HG03045 (cell line): ENCODE measurements around the gene PDCD4.

ENCODE experiments used
- ATAC-seq: cut with Tn5 transposase; IDR thresholded peaks from one replicate; pipeline ENCODE4 v1.9.1; 2021; ENCODE audit warnings: mild to moderate bottlenecking, moderate library complexity; ENCODE audit not compliant: unreplicated experiment

PDCD4 gene

DNA sequence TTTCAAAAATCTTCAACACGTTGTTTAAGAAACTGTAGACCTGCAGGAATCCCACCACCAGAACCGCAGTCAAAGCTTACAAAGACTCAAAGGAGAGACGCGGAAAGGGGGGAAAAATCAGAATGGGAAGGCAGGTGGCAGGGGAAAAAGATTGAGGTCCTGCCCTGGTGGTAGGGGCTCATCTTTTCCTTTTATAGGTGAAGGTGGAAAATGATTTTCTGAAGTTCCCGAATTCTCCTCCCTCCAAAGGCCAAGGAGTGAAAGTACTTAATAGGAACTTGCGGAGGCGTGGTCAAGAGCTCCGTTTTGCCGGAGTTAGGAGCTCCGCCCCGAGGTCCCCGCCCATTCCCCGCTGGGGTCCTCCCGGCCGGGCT, 46.5 kb downstream of the PDCD4 start:
- ATAC-seq, result no peak

DNA sequence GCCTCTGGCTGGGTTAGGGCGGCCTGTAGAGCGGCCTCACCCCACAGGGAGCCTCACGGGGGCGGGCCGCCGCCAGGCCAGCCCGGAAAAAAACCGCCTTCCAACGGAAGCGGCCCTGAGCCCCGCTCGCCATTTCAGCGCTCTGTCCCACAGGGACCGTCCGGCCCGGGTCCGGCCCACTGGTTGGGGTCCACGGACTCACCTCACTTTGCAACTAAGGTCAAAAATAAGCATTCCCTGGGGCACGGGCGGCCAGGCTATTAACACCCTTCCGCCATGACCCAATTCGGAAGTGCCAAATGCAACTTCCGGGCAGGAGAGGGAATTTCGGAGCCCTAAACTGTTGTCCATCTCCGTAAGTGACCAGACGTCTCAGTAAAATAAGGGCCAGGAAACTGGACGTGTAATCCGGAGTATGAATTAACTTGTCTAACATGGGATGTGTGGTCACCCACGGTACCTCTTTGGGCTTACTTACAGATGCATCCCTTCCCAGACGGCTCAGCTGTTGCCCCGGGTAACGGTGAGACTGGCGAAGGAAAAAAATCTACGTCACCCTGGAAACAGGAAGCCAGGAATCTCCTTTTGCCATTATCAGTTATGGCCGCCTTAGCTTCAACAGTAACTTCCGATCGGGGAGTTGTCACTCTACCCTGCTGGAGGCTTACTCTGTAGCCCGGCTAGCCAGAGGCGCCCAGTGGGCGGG, 47.1 kb downstream of the PDCD4 start, which contains the start of gene BBIP1:
BBIP1 (minus strand) TSS at position 538 of the 706 bp plus-strand sequence. CDS start 1,023 bp downstream, outside the sequence.
- ATAC-seq, result peak; percentile 86

DNA sequence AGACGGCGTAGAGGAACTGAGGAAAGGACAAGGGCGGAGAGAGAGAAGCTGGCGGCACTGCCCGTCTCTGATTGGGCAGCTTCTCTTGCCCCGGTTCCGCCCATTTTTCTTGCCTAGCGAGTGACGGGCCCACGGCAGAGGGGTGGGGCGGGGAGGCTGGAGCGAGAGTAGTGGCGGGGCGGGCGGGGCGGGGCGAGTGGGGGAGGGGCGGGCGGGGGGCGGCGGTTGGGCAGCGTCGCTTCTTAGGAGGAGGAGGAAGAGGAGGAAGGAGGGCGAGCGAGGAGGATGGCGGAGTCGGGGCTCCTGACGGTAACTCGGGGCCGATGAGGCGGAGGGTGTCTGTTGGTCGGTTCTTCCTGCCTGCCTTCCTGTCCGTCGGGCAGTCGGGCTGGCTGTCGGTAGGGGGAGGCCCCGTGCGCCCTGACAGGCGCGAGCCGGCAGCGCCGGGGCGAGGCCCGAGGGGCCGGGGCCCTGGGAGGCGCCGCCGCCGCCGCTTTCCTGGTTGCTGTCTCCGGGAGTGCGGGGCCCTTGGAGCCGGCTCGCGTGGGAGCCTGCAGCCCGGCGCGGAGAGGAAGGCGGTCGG, 47.7 kb downstream of the PDCD4 start, which contains the start of gene SHOC2:
SHOC2 (plus strand) TSS at position 256 of the 583 bp plus-strand sequence. CDS start 44,755 bp downstream, outside the sequence.
- peak; percentile 16 for ATAC-seq

DNA sequence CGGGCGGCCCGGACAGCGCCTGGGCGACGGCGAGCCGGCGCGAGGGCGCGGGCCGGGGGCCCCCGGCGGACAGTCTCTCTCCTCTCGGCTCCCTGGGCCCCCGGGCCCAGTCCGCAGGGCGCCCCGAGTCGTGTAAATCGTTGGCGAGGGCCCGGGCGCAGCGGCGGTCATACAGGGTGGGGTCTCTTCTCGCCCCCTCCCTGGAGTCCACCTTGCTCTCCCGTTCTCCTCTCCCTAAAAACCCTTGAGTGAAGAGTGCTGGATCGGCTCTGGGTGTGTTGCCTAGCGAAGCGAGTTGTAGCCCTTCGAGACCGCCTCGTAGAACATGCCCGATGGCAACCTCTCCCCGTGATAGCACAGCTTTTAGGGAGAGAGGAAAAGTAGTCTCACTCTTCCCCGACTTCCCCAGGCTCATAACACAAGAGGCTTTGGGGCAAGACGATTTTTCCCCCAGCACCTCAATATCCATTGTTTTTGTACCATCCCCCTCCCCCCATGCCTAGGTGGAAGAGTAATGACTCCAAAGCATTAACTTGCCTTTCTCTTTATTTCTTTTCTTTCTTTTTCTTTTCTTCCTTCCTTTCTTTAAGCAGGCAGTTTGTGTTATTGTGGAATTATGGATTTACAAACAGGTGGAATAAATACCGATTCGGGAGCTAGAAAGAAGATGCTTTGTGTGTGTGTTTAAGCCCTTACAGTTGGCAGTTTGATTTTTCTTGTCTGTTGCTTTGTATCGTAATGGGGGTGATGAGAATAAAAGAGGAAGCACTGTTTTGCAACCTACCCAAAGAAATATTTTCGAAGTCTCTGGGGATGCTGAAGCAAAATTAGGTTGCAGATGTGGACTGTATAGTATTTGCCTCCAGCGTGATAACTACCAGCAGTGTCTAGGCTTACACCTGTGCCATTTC, 48.5 kb downstream of the PDCD4 start:
- ATAC-seq, result peak; percentile 21

DNA sequence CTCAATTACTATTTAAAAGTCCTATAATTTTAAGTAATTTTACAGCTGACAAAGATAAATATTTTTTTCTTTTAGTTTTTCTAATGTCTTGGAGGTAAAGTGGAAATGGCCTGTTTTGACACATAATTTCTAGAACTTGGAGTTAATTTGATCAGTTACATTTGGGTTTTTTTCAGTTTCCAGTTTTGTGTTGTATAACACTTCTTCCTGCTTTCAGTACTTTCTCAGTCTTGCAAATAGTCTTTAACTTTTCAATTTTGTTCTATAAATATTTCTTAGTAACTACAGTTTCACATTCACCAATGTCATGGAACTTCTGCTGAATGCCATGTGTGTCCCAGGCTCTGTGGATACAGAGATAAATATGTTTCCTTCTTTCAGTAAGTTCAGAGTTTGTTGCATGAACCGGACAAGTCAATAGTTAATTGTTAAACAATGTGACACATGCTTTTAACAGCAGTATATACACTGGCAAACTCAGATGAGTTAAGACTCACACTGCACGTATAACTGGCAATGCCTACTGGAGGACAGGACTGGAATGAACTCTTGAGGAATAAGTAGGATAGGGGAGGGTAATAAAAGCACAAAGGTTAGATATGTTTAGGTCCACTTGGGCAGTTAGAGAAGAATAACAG, 52.2 kb downstream of the PDCD4 start:
- ATAC-seq, result no peak

DNA sequence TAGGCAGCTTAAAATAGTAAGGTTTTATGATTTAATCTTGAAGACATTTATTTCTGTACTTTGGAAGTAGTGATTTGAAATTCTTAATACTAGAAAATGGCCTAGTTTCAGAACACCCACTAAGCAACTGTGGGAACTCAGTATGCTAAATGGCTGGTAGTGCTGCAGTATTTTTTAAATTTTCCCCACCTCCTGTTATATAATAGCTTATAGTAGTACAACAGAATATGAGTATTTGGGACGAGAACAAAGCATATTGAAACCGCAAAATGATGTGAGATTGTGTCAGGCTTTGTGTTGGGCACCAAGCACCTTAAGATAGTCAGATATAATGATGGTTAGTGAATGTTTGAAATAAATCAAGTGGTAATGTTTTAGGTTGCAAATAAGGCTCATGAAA, 55.7 kb downstream of the PDCD4 start:
- no peak for ATAC-seq

DNA sequence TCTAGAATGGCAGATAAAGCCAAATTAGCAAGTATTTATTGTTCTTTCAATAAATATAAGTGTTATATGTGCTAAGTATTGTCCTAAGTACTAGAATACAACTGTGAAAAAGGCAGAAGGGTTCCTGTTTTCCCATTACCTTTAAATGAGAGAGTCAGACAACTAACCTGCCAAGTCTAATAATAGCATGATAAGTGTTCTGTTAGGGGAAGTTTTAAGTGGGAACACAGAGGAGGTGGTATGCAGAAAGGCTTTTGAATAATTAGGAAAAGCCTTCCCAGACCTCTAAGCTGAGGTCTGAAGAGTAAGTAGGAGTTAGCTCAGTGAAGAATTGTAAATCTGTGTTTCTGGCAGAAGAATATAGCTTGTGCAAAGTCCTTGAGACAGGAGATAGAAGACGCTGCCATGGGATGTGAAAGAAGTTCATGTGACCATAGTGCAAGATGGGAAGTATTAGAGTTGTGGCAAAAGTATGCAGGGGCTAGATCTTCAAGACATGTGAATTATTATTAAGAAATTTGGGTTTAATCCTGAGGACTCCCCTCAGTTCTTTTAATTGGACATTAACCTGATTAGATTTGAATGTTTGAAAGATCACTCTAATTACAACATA, 60.1 kb downstream of the PDCD4 start:
- ATAC-seq, result no peak

DNA sequence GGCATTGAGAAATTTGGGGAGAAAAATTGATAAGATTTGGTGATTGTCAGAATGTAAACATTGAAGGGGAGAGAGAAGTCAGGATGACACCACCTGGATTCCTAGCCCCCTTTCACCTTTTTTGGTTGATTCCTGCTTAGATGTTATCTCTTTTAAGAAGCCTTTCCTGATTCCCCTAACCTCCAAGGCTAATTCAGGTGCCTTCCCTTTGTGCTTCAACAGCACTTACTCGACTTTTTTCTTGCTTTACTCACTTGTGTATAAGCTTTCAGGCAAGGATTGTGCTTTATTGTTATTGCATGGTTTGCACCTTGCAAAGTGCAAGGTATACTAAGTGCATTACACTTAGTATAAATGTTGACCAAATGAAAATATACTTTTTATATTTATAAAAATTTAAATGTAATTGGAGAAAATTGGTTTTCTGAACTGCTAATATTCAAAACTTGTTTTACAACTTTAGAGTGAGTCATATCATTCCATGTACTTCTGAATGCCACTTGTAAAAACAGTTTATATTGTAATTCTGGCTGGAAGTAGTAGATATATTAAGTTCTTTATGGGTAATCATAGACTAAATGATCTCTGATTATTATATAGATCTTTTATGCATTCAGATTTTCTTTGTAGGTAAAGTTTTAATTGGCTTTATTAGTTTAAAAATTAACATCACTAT, 60.9 kb downstream of the PDCD4 start:
- ATAC-seq, result no peak

DNA sequence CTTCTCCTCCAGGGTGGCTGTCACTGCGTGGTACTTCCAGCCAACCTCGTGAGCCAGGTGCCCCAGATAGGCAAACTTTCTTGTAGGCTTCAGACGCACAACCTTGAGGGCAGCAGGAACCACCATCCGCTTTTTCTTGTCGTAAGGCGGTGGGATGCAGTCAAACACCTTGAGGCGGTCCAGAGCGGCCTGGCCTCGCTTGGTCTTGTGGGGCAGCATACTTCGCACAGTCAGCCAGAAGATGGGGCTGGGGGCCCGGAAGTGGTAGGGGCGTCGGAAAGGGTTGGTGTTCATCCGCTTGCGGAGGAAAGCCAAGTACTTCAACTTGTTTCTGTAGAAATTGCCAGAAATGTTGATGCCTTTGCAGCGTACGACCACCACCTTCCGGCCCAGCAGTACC, 65.0 kb downstream of the PDCD4 start:
- no peak for ATAC-seq

DNA sequence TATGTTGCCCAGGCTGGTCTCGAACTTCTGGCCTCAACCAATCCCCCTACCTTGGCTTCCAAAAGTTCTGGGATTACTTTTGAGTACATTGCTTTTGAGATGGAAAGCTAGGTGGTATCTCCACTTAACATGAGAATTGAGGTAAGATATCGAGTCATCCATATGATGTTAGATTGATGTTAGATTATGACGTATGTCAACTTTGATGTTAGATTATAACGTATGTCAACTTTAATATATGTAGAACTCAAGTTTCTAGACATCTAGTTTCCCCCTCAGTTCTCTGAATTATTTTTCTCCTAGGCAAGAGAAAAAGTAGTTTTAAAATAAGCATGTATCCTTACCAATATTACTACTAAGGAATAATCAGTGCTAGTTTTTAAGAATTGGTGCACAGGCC, 67.7 kb downstream of the PDCD4 start:
- no peak for ATAC-seq

DNA sequence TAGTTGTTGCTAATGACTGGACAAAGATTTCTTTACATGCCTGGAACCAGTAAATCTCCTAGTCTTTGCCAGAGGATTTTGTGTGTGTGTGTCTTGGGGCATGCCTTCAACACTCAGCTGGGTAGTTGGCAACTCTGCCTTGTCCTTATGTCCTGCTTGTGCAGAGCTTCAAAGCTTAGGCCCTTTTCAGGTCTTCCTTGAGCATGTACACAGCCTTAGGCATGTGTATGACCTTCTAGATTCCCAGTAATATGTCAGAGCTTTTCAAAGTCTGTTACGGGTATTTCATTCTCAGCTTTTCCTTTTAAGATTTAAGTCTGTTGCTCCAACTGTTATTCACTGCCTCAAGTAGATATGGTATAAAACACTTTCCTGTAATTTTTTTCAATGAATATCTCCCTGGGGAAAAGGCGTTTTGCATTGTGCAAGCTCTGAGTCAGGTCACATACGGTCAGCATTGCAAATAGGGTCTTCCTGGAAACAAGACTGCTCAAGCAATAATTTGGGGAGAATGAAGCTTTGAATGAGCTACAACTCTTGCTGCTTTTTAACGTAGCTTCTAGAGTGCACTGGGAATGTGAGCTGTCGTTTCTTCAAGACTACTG, 73.2 kb downstream of the PDCD4 start:
- ATAC-seq, result no peak

DNA sequence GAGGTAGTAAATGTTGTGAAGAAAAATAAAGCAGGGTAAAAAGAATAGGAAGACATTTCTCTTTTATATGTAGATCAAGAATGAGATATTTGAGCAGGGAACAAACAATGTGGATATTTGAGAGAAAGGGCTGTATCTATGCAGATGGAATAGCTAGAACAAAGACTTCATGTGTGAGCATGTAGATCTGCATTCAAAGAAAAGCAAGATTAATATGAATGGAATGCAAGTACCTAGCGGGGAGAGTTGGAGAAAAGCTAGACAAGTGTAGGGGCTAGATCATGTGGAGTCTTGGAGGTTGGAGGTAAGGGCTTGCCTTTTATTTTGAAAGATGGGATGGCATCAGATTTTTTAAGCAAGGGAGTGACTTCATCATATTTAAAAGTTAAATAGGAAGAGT, 74.8 kb downstream of the PDCD4 start:
- no peak for ATAC-seq

DNA sequence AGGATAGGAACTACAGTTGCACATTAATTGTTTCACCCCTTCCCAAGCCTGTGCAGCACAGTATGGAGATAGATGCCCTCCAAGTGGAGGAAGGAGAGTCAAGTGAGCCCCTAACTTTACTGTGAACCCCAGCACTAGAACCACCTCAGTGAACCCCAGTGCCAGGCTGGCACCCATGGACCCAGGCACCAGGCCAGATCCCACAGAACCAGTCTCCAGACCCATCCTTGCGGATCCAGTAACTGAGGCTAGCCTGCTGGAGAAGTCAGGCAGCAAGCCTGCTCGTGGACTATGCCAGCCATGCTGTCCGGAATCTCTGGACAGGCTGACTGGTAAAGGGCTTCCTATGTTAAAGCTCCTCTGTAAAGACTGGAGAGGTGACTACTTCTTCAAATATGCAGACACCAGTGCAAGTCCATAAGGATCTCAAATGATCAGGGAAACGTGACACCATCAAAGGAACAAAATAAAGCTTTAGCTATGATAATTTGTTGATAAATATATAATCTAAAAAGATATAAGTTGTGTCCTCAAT, 75.4 kb downstream of the PDCD4 start:
- ATAC-seq, result no peak
